ENCODE data around the gene ACP4.

Gene ACP4

DNA sequence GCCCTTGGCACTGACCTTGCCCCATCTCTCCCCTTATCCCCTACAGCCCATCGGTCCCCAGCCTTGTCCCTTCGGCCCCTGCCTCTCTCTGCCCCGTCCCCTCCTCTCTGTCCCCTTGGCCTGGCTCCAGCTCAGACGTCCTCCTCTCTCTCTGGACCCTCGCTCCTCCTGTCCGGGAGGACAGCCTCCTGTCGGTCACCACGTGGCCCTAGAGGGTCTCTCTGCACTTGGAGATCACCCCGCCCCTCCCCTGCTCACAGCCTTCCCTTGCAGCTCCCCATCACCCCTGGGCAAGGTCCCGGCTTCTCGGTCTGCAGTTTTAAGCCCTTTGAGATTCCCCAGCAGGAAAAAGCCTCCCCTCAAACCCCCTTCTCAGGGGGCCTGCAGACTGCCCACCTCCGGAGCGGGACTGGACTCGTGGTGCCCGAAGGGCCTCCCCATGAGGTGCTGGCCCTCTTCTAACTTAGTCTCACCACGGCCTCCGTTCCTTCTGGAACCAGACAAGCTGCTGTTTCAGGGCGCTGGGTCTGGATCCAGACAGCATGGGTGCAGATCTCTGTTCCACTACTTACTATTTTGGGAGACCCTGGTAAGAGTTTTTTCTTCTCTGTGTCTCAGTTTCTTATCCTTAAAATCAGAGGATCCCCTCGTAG is 46.5 kb downstream of the ACP4 start:
- Histone ChIP-seq H3K27me3 (ENCODE audit: control insufficient read depth, insufficient read depth, low read length) (peaks cover 77% of the 10 kb centered on the region), H3K27ac (ENCODE audit: low read depth, low read length) (no peak overlapping the region), H3K4me1 (ENCODE audit: control insufficient read depth, insufficient read depth, low read length) (peaks cover 6% of the 10 kb centered on the region), H3K9me3 (ENCODE audit: control insufficient read depth, insufficient read depth, low read depth, low read length) (no peaks in the 10 kb centered on the region), H3K9ac (ENCODE audit: low read length) (no peak overlapping the region), H3K4me3 (ENCODE audit: low read depth, low read length) (peak overlapping the region; percentile 96), H3K36me3 (ENCODE audit: control insufficient read depth, insufficient read depth, low read length) (no peaks in the 10 kb centered on the region)

- Histone ChIP-seq H3K4me1 (ENCODE audit: control insufficient read depth, insufficient read depth, low read length) (peaks cover 6% of the 10 kb centered on the region), H3K9me3 (ENCODE audit: control insufficient read depth, insufficient read depth, low read depth, low read length) (no peaks in the 10 kb centered on the region), H3K9ac (ENCODE audit: low read length) (no peak overlapping the region), H3K27ac (ENCODE audit: low read depth, low read length) (no peak overlapping the region), H3K36me3 (ENCODE audit: control insufficient read depth, insufficient read depth, low read length) (no peaks in the 10 kb centered on the region), H3K27me3 (ENCODE audit: control insufficient read depth, insufficient read depth, low read length) (peaks cover 83% of the 10 kb centered on the region), H3K4me3 (ENCODE audit: low read depth, low read length) (no peak overlapping the region)
Observed at GRCh38 chr19:50837300-50837699, 47.1 kb downstream of the ACP4 start.

- H3K27me3 ChIP-seq (ENCODE audit: control insufficient read depth, insufficient read depth, low read length): peaks cover 83% of the 10 kb centered on the region
- H3K4me1 ChIP-seq (ENCODE audit: control insufficient read depth, insufficient read depth, low read length): peaks cover 6% of the 10 kb centered on the region
- no peaks in the 10 kb centered on the region for H3K36me3 ChIP-seq (ENCODE audit: control insufficient read depth, insufficient read depth, low read length)
- H3K4me3 ChIP-seq (ENCODE audit: low read depth, low read length): no peak overlapping the region
- no peaks in the 10 kb centered on the region for H3K9me3 ChIP-seq (ENCODE audit: control insufficient read depth, insufficient read depth, low read depth, low read length)
- no peak overlapping the region for H3K9ac ChIP-seq (ENCODE audit: low read length)
- no peak overlapping the region for H3K27ac ChIP-seq (ENCODE audit: low read depth, low read length)
Observed at GRCh38 chr19:50838239-50838638, 48.0 kb downstream of the ACP4 start.

DNA sequence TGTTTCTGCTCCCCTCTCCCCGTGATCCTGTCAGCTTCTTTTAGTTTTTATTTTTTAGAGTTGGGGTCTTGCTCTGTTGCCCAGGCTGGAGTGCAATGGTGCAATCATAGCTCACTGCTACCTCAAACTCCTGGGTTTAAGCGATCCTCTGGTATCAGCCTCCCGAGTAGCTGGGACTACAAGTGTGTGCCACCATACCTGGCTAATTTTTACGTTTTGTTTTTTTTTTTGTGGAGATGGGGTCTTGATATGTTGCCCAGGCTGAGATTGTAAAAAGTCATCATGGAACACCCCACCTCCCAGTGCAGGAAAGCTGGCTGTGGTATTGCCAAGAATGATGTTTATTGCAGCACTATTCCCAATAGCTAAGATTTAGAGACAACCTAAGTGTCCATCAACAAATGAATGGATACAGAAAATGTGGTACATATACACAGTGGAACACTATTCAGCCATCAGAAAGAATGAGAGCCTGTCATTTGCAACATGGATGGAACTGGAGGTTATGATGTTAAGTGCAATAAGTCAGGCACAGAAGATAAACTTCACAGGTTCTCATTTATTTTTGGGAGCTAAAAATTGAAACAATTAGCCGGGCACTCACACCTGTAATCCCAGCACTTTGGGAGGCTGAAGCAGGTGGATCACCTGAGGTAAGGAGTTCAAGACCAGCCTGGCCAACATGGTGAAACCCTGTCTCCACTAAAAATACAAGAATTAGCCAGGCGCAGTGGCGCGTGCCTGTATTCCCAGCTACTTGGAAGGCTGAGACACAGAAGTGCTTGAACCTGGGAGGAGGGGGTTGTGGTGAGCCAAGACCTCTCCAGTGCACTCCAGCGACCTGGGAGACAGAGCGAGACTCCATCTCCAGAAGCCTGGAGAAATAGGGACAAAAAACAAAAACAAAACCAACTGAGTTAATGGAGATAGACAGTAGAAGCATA is 49.8 kb downstream of the ACP4 start:
- Histone ChIP-seq H3K27me3 (ENCODE audit: control insufficient read depth, insufficient read depth, low read length) (peaks cover 85% of the 10 kb centered on the region), H3K36me3 (ENCODE audit: control insufficient read depth, insufficient read depth, low read length) (no peaks in the 10 kb centered on the region), H3K27ac (ENCODE audit: low read depth, low read length) (no peak overlapping the region), H3K9me3 (ENCODE audit: control insufficient read depth, insufficient read depth, low read depth, low read length) (no peaks in the 10 kb centered on the region), H3K4me1 (ENCODE audit: control insufficient read depth, insufficient read depth, low read length) (peaks cover 15% of the 10 kb centered on the region), H3K4me3 (ENCODE audit: low read depth, low read length) (no peak overlapping the region), H3K9ac (ENCODE audit: low read length) (no peak overlapping the region)

GRCh38 chr19:50842130-50842529 is 51.9 kb downstream of the ACP4 start:
- no peak overlapping the region for H3K27ac ChIP-seq (ENCODE audit: low read depth, low read length)
- peaks cover 10% of the 10 kb centered on the region; the same call in 1 of the 2 replicates for H3K4me1 ChIP-seq (ENCODE audit: control insufficient read depth, insufficient read depth, low read length)
- H3K9ac ChIP-seq (ENCODE audit: low read length): no peak overlapping the region
- H3K27me3 ChIP-seq (ENCODE audit: control insufficient read depth, insufficient read depth, low read length): peaks cover 79% of the 10 kb centered on the region
- no peaks in the 10 kb centered on the region for H3K9me3 ChIP-seq (ENCODE audit: control insufficient read depth, insufficient read depth, low read depth, low read length)
- no peak overlapping the region for H3K4me3 ChIP-seq (ENCODE audit: low read depth, low read length)
- H3K36me3 ChIP-seq (ENCODE audit: control insufficient read depth, insufficient read depth, low read length): no peaks in the 10 kb centered on the region

DNA sequence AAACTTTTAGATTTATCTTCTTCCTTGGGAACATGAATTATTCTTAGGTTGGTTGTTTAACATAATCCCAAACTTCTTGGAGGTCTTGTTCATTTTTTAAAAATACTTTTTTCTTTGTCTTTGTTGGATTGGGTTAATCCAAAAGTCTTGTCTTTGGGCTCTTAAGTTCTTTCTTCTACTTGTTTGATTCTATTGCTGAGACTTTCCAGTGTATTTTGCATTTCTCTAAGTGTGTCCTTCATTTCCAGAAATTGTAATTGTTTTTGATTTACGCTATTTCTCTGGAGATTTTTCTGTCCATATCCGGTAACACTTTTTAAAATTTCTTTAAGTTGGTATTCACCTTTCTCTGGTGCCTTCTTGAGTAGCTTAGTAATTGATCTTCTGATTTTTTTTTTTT is 53.0 kb downstream of the ACP4 start:
- H3K9me3 ChIP-seq (ENCODE audit: control insufficient read depth, insufficient read depth, low read depth, low read length): no peaks in the 10 kb centered on the region
- no peak overlapping the region for H3K27ac ChIP-seq (ENCODE audit: low read depth, low read length)
- H3K4me1 ChIP-seq (ENCODE audit: control insufficient read depth, insufficient read depth, low read length): peaks cover 10% of the 10 kb centered on the region; the same call in 1 of the 2 replicates
- H3K36me3 ChIP-seq (ENCODE audit: control insufficient read depth, insufficient read depth, low read length): no peaks in the 10 kb centered on the region
- peaks cover 75% of the 10 kb centered on the region for H3K27me3 ChIP-seq (ENCODE audit: control insufficient read depth, insufficient read depth, low read length)
- no peak overlapping the region for H3K9ac ChIP-seq (ENCODE audit: low read length)
- H3K4me3 ChIP-seq (ENCODE audit: low read depth, low read length): no peak overlapping the region

DNA sequence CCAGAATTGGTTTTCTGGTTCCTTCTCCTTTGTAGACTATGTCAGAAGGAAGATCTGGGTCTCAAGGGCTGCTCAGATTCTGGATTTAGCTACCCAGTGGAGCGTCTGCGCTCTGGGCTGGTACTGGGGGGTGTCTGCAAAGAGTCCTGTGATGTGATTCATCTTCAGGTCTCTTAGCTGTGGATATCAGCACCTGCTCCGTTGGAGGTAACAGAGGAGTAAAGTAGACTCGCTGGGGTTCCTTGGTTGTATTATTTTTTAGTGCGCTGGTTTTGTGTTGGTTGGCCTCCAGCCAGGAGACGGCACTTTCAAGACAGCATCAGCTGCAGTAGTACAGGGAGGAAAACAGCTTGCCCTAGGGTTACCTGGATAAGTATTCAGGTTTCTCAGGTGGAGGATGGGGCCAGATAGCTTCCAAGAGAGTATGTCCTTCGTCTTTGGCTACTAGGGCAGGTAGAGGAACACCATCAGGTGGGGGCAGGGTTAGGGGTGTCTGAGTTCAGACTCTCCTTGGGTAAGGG is 53.5 kb downstream of the ACP4 start:
- H3K4me1 ChIP-seq (ENCODE audit: control insufficient read depth, insufficient read depth, low read length): peaks cover 10% of the 10 kb centered on the region; the same call in 1 of the 2 replicates
- no peaks in the 10 kb centered on the region for H3K9me3 ChIP-seq (ENCODE audit: control insufficient read depth, insufficient read depth, low read depth, low read length)
- H3K27ac ChIP-seq (ENCODE audit: low read depth, low read length): no peak overlapping the region
- no peak overlapping the region for H3K9ac ChIP-seq (ENCODE audit: low read length)
- H3K4me3 ChIP-seq (ENCODE audit: low read depth, low read length): no peak overlapping the region
- H3K27me3 ChIP-seq (ENCODE audit: control insufficient read depth, insufficient read depth, low read length): peaks cover 81% of the 10 kb centered on the region
- no peaks in the 10 kb centered on the region for H3K36me3 ChIP-seq (ENCODE audit: control insufficient read depth, insufficient read depth, low read length)

GRCh38 chr19:50844296-50844935 is 54.2 kb downstream of the ACP4 start:
- H3K27ac ChIP-seq (ENCODE audit: low read depth, low read length): no peak overlapping the region
- H3K27me3 ChIP-seq (ENCODE audit: control insufficient read depth, insufficient read depth, low read length): peaks cover 81% of the 10 kb centered on the region

More at GRCh38 chr19:50844296-50844935, 54.2 kb downstream of the ACP4 start:
- H3K4me3 ChIP-seq (ENCODE audit: low read depth, low read length): no peak overlapping the region
- no peak overlapping the region for H3K9ac ChIP-seq (ENCODE audit: low read length)
- peaks cover 10% of the 10 kb centered on the region; the same call in 1 of the 2 replicates for H3K4me1 ChIP-seq (ENCODE audit: control insufficient read depth, insufficient read depth, low read length)
- H3K9me3 ChIP-seq (ENCODE audit: control insufficient read depth, insufficient read depth, low read depth, low read length): no peaks in the 10 kb centered on the region
- H3K36me3 ChIP-seq (ENCODE audit: control insufficient read depth, insufficient read depth, low read length): no peaks in the 10 kb centered on the region

All from HUES6 (cell line).